ENCODE data around the gene CNPPD1.

Gene CNPPD1

DNA sequence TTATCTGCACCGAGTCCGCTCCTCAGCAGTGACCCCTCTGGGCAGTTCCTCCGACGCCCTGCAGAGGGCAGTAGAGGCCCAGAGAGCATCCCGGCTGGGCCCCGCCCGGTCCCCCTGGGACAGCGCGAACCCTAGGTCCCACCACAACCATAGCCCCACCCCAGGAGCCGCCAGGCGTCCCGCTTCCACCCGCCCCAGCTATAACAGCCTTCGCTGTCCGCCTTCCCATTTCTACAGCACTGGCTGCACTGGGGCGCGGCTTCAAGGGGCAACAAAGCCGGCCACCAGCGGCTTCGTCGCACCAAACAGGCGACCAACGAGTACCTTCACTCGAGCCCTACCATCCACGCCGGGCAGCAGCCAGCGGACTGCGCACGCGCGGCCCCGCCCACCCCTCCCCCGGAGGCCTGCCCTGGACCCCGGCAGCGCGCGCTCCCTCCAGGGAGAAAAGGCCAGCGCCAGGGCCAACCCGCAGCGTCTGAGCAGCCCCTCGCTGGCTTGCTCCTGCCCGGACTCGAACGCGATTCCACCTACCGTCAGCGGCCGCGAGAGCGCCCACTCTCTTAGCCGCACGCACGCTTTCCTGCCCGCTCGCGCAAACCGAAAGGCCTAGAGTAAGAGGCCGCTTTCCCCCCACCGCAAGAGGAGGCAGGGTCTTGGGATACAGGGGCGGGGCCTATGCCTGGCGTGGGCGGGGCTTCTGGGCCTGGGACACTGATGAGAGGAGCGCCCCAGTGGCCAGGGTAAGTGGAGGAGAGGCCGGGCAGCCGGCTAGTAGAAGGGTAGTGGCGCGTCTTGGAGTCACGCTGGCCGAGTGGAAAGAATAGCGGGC lies 16.3 kb downstream of the CNPPD1 start, which contains the start of gene NHEJ1:
Gene NHEJ1 (minus strand): TSS at position 630 of the 832 bp plus-strand sequence. CDS start 2,453 bp downstream, outside the sequence.
- peak; percentile 78 to 83 for DNase-seq (ENCODE audit: low read depth in 2 of 2)

GRCh38 chr2:219159771-219160185 lies 16.9 kb downstream of the CNPPD1 start:
- no peak for DNase-seq (ENCODE audit: low read depth in 2 of 2)

DNA sequence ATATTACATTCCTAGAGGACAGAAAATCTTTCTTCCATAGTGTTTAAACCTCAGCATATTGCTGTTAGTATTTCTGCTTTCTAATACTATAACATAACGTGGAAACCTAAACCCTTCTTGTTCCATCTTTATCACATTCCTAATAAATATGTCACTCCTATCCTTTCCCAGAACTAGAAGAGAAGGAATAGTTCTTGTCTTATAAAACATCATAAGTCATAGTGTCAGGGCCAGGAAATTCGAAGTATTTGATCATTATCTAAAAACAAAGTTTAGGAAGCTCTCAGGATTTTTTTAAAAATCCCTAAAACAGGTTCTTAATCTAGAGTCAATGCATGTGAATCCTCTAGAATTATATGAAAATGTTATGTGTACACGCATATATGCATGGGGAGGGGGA lies 18.1 kb downstream of the CNPPD1 start:
- DNase-seq (ENCODE audit: low read depth in 2 of 2), result no peak

DNA sequence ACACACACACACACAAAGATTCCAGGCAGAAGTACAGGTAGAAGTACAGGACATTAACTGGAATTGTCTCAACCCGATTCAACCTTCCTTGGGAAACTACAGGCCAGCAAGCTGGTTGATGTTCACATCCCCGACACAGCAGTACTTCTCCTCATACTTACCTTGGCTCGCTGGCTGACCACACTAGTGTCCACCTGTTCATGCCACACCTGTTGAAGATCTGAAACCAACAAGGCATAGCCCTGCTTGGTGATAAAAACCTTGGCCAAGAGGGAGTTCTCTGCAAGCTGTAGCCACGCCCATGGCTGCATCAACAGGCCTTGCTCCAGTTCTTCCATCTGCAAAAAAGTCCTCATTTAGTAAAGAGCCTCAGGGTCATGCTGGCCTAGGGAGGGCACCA lies 18.7 kb downstream of the CNPPD1 start:
- no peak for DNase-seq (ENCODE audit: low read depth in 2 of 2)

DNA sequence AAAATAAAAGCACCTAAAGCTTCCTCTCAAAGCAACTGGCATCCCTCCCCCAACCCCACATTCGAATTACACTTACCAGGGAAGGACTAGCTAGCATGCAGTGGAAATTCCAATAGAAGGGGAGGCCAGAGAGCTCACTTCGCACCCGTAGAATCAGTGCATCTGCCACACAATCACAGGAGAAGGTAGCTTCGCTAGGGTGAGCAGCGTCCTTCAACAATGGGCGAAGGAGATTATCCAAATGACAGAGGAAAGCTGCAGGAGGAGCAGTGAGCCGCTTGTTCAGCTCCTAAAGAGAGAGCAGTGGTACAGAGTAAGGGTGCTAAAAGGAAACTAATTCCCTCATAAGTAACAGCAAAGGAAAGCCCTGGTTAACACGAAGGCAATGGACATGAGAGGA lies 19.3 kb downstream of the CNPPD1 start:
- DNase-seq (ENCODE audit: low read depth in 2 of 2), result no peak

- no peak for DNase-seq (ENCODE audit: low read depth in 2 of 2)
Observed at GRCh38 chr2:219155054-219155644, 21.6 kb downstream of the CNPPD1 start.

GRCh38 chr2:219149667-219150066 lies 27.1 kb downstream of the CNPPD1 start:
- no peak for DNase-seq (ENCODE audit: low read depth in 2 of 2)

DNA sequence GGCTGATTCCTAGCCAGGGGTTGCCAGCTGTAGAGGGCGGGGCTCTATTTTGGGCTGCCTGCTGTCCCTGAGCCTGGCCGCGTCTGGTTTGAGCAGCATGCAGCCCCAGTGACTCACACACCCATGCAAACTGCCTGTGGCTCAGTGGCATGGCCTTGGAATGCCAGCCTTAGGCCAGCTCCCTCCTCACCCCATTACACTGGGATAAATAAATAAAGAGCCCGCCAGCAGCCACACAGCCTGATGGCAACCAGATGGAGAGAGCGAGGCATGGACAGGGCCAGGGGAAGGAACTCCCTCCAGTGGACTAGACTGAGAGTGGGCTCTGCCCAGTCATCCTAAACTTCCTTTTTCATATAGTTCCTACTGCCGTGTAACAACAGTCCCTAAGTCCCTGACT lies 34.4 kb downstream of the CNPPD1 start:
- DNase-seq (ENCODE audit: low read depth in 2 of 2), result peak in 1 of 2 experiments; percentile 3

DNA sequence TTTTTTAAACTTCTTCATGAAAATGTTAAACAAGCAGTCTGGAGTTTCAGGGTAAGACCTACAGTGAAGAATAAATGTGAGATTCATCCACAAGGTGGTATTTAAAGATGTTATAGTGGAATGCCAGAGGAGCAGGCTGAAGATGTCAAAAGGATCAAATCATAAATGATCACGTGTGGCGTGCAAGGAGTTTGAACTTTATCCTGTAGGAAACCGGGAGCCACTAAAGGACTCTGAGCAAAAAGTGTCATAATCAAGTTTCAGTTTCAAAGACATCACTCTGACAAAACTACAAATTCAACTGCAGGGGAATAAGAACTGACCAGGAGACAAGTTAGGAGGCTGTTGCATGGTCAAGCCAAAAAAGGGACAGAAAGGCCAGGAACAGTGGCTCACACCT lies 36.0 kb downstream of the CNPPD1 start:
- no peak for DNase-seq (ENCODE audit: low read depth in 2 of 2)

GRCh38 chr2:219133976-219134375 lies 42.7 kb downstream of the CNPPD1 start:
- no peak for DNase-seq (ENCODE audit: low read depth in 2 of 2)

DNA sequence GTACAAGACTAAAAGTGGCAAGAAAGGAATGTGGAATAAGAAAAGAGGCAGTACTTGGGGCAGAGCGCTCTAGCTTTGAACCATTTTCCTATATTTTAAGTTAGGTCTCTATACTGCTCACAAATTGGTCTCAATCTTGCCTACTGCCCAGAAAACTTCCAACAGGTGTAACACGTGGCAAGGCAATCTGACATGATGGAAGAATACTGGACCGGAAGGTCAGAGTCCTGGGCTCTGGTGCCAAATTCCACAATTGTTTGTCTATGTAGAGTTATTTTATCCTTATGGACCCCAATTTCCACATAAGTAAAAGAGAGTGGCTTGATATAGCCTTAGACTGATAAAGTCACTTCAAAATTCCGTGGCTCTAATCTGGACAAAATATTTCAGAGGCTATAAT lies 45.0 kb downstream of the CNPPD1 start:
- no peak for DNase-seq (ENCODE audit: low read depth in 2 of 2)

DNA sequence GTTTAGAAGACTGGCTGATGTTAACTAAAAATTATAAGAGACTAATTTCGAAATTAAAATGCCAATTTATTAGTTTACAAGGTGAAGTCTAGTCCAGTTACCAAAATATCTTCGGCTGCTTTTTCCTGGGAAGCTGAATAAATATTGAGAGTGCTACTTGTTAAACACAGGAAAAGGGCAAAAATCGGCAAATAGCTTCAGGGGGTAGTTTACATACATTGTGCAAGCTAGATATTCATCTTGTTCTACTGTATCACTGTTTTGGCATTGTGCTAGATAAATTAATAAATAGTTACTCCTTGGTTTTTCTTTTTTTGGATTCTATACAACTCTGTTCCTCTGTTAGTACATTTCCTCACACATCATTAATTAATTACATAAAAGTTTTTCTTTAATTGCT lies 45.4 kb downstream of the CNPPD1 start:
- DNase-seq (ENCODE audit: low read depth in 2 of 2), result no peak

- no peak for DNase-seq (ENCODE audit: low read depth in 2 of 2)
Observed at GRCh38 chr2:219129589-219129988, 47.1 kb downstream of the CNPPD1 start.

- DNase-seq (ENCODE audit: low read depth in 2 of 2), result no peak
Observed at GRCh38 chr2:219128396-219128795, 48.3 kb downstream of the CNPPD1 start.

DNA sequence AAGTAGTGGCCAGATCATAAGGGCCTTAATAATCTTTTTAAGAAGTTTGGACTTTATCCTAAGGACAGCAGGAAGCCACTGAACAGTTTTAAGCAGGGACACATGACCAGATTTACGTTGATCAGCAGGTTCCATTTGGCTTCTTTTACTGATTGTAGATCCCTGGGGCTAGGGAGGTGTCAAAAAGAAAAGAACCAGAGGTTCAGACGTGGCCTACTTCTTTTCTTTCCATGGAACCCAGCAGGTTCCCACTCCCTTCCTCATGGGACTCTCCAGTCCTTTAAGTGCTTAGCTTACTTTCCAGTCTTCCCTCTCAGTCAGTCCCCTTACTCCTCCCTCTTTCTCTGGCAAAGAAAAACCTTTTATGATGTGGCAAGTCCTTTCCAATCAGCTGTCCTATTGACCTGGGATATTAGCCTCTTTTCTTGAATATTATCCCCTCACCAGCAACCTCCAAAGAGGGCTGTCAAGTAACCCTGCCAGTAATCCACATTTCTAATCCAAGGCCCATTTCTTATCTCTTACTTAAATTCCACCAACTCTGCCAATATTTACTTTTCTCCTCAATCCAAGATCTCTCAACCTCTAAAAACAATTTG lies 49.6 kb downstream of the CNPPD1 start:
- no peak for DNase-seq (ENCODE audit: low read depth in 2 of 2)

GRCh38 chr2:219126555-219126954 lies 50.2 kb downstream of the CNPPD1 start:
- no peak for DNase-seq (ENCODE audit: low read depth in 2 of 2)

GRCh38 chr2:219125886-219126270 lies 50.8 kb downstream of the CNPPD1 start:
- DNase-seq (ENCODE audit: low read depth in 2 of 2), result no peak

GRCh38 chr2:219125225-219125885 lies 51.4 kb downstream of the CNPPD1 start:
- DNase-seq (ENCODE audit: low read depth in 2 of 2), result no peak

DNA sequence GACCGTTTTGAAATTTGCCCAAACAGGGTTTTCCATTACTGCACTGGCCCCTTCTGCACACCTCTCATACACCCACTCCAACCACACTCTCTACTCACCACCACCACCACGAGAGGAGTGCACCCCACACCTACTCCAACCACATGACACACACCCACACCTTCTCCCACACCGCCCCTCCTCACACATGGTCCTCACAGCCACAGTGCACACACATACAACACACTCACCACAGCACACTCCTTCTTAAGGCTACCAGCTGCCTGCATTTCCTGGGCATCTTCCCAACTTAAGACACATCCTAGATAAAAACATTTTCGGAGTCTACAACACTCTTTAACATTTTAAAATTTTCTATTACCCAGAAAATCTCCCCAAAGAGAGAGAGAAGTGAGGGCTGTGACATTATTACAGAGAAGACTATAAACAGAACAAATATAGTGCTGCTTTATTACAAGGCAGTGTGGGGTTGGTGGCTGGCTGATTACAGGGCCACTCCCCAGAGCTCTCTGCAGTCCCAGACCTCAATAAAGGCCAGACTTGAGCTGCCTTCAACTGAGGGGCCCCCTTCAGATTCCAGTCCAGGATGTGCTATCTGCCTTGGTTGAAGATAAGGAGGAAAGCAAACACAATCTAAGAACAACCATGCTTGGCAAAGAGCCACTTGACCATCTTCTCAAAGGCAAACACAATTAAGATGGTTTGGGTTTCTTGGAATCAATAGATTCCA lies 52.2 kb downstream of the CNPPD1 start:
- DNase-seq (ENCODE audit: low read depth in 2 of 2), result no peak

DNA sequence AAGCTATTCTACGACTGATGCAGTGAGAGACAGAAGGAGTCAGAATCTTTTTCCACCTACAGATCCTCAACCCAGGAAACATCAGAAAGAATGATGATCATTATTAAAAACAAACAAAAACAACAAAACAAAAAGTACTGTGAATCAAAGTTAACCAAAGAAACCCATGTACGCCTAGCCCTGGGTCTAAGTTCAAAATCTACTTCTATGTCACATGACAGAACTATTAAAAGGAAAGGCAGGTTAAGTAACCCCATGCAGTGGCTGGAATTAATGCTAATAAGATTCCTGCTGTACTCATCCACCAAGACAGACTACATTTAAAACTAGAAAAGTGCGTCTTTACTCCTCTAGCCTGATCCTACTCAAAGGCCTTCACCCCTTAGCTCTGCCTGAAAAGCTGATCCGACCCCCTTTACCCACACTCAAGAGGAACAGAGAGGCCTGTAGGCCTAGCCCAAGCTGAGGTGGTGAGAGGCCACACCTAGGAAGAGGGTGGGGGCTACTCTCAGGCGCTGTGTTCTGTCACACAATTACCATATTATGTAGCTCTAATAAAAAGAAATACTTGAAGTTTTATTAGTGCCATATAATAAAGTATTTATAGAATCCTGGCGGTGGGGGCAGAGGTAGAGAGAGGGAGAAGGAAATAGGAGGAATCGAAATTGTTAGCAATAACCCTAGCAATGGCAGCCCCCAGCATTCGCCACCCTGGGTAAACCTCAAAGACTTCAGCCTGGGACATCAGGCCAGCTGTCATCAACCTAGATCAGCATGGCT lies 53.2 kb downstream of the CNPPD1 start:
- DNase-seq (ENCODE audit: low read depth in 2 of 2), result no peak
